SK-N-SH treated with all-trans-retinoic acid at 6 μM for 48 hours (cell line): Measurements from ENCODE around the gene ABHD4.

Experiments used
- ATAC-seq: fragments of 200-7000 bp; cut with Tn5 transposase; 3 replicates; pipeline ENCODE4 v1.9.1; 2020; ENCODE audit warnings: mild to moderate bottlenecking, moderate library complexity
- ARNTL ChIP-seq: fragments of 450-650 bp; formaldehyde crosslinking; IDR thresholded peaks from 2 replicates; pipeline ENCODE4 v1.5.0; 2020; ENCODE audit warnings: low read depth, mild to moderate bottlenecking, moderate library complexity, borderline replicate concordance
- BACH2 ChIP-seq: fragments of 250-450 bp; sonication (Bioruptor Pico); IDR thresholded peaks from 2 replicates; pipeline ENCODE4 v1.9.0; 2021; ENCODE audit warnings: mild to moderate bottlenecking, borderline replicate concordance
- CSDC2 ChIP-seq: fragments of 250-450 bp; sonication (Bioruptor Pico); IDR thresholded peaks from 2 replicates; pipeline ENCODE4 v1.5.0; 2020; ENCODE audit warnings: mild to moderate bottlenecking, moderate library complexity
- CSRNP3 ChIP-seq: fragments of 250-450 bp; sonication (Bioruptor Pico); IDR thresholded peaks from 2 replicates; pipeline ENCODE4 v1.5.1; 2021; ENCODE audit warnings: mild to moderate bottlenecking, moderate library complexity
- ESRRG ChIP-seq: fragments of 250-450 bp; sonication (Bioruptor Pico); IDR thresholded peaks from 2 replicates; pipeline ENCODE4 v1.6.1; 2021; ENCODE audit warnings: mild to moderate bottlenecking
- GLIS3 ChIP-seq: fragments of 250-450 bp; sonication (Bioruptor Pico); IDR thresholded peaks from 2 replicates; pipeline ENCODE4 v1.5.0; 2020; ENCODE audit warnings: mild to moderate bottlenecking, moderate library complexity
- OSR1 ChIP-seq: fragments of 250-450 bp; sonication (Bioruptor Pico); IDR thresholded peaks from 2 replicates; pipeline ENCODE4 v1.8.0; 2022; ENCODE audit warnings: moderate library complexity, mild to moderate bottlenecking, inconsistent platforms
- PATZ1 ChIP-seq: fragments of 250-450 bp; sonication (Bioruptor Pico); IDR thresholded peaks from 2 replicates; pipeline ENCODE4 v1.8.0; 2020; ENCODE audit warnings: mild to moderate bottlenecking, moderate library complexity, borderline replicate concordance
- POU6F1 ChIP-seq: fragments of 250-450 bp; sonication (Bioruptor Pico); IDR thresholded peaks from 2 replicates; pipeline ENCODE4 v1.8.0; 2021; ENCODE audit warnings: low read depth, mild to moderate bottlenecking, moderate library complexity, borderline replicate concordance
- PPARA ChIP-seq: fragments of 250-450 bp; sonication (Bioruptor Pico); IDR thresholded peaks from 2 replicates; pipeline ENCODE4 v1.5.0; 2020; ENCODE audit warnings: mild to moderate bottlenecking, borderline replicate concordance
- RARB ChIP-seq: fragments of 250-450 bp; sonication (Bioruptor Pico); IDR thresholded peaks from 2 replicates; pipeline ENCODE4 v1.8.0; 2021; ENCODE audit warnings: mild to moderate bottlenecking, moderate library complexity
- SNAI2 ChIP-seq: fragments of 250-450 bp; sonication (Bioruptor Pico); IDR thresholded peaks from 2 replicates; pipeline ENCODE4 v1.5.0; 2020; ENCODE audit warnings: mild to moderate bottlenecking, moderate library complexity
- TCF4 ChIP-seq: fragments of 250-450 bp; sonication (Bioruptor Pico); IDR thresholded peaks from 2 replicates; pipeline ENCODE4 v1.8.0; 2021; ENCODE audit warnings: mild to moderate bottlenecking, moderate library complexity, borderline replicate concordance
- TOX ChIP-seq: fragments of 250-450 bp; sonication (Bioruptor Pico); IDR thresholded peaks from 2 replicates; pipeline ENCODE4 v1.8.0; 2021; ENCODE audit warnings: mild to moderate bottlenecking, moderate library complexity, borderline replicate concordance
- ZC3H10 ChIP-seq: fragments of 250-450 bp; sonication (Bioruptor Pico); IDR thresholded peaks from 2 replicates; pipeline ENCODE4 v1.5.1; 2021; ENCODE audit warnings: mild to moderate bottlenecking, moderate library complexity
- ZFP3 ChIP-seq: fragments of 250-450 bp; sonication (Bioruptor Pico); IDR thresholded peaks from 2 replicates; pipeline ENCODE4 v1.5.0; 2020; ENCODE audit warnings: mild to moderate bottlenecking, moderate library complexity
- ZNF8 ChIP-seq: fragments of 450-650 bp; formaldehyde crosslinking; IDR thresholded peaks from 2 replicates; pipeline ENCODE4 v1.5.0; 2020; ENCODE audit warnings: mild to moderate bottlenecking, moderate library complexity
- TF ChIP-seq, protein P1 (sequence below): fragments of 250-450 bp; sonication (Bioruptor Pico); IDR thresholded peaks from 2 replicates; pipeline ENCODE4 v1.5.0; 2020; ENCODE audit warnings: mild to moderate bottlenecking, moderate library complexity

ABHD4 gene

GRCh38 chr14:22557846-22558220 lies 40.3 kb upstream of the ABHD4 start:
- ATAC-seq = no peak
- TF ChIP-seq OSR1 (CRISPR knock-in tag) (no peak), SNAI2 (CRISPR knock-in tag) (no peak), CSRNP3 (CRISPR knock-in tag) (no peak)

- no peak for ATAC-seq
- no peak for TF ChIP-seq TCF4
- TF ChIP-seq ZNF8 (CRISPR knock-in tag) = no peak
- TF ChIP-seq, protein P1, sequence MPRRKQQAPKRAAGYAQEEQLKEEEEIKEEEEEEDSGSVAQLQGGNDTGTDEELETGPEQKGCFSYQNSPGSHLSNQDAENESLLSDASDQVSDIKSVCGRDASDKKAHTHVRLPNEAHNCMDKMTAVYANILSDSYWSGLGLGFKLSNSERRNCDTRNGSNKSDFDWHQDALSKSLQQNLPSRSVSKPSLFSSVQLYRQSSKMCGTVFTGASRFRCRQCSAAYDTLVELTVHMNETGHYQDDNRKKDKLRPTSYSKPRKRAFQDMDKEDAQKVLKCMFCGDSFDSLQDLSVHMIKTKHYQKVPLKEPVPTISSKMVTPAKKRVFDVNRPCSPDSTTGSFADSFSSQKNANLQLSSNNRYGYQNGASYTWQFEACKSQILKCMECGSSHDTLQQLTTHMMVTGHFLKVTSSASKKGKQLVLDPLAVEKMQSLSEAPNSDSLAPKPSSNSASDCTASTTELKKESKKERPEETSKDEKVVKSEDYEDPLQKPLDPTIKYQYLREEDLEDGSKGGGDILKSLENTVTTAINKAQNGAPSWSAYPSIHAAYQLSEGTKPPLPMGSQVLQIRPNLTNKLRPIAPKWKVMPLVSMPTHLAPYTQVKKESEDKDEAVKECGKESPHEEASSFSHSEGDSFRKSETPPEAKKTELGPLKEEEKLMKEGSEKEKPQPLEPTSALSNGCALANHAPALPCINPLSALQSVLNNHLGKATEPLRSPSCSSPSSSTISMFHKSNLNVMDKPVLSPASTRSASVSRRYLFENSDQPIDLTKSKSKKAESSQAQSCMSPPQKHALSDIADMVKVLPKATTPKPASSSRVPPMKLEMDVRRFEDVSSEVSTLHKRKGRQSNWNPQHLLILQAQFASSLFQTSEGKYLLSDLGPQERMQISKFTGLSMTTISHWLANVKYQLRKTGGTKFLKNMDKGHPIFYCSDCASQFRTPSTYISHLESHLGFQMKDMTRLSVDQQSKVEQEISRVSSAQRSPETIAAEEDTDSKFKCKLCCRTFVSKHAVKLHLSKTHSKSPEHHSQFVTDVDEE (CRISPR knock-in tag) = no peak
- TF ChIP-seq SNAI2 (CRISPR knock-in tag) = no peak
- no peak for TF ChIP-seq RARB
- TF ChIP-seq CSDC2 (CRISPR knock-in tag) = no peak
Observed at GRCh38 chr14:22558221-22558913, 39.7 kb upstream of the ABHD4 start.

DNA sequence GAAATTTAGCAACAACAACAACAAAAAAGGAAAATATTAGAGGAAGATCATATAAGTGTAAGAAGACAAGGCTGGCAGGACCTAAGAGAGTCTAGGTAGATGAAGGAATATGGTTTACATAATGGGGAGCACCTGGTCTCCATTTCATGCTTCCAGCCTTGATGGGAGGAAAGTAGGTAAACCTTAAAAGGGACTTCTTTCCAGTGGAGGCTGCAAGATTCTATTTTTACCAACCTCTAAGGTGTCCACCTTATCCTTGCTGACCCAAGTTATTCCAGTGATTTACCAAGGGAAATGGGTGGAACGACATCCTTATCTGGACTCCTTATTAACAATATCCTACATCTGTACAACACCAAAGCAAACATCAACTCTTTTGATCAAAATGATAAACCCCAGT lies 39.1 kb upstream of the ABHD4 start:
- no peak for ATAC-seq
- TF ChIP-seq TCF4 = no peak
- no peak for TF ChIP-seq ARNTL (CRISPR knock-in tag)
- no peak for TF ChIP-seq ZC3H10 (CRISPR knock-in tag)
- TF ChIP-seq POU6F1 (CRISPR knock-in tag) = no peak
- TF ChIP-seq PPARA (CRISPR knock-in tag) = no peak
- TF ChIP-seq RARB = no peak

- TF ChIP-seq GLIS3 (CRISPR knock-in tag) (no peak), CSRNP3 (CRISPR knock-in tag) (no peak), SNAI2 (CRISPR knock-in tag) (no peak), PPARA (CRISPR knock-in tag) (no peak), BACH2 (CRISPR knock-in tag) (no peak), TCF4 (no peak), ZC3H10 (CRISPR knock-in tag) (no peak), ZFP3 (CRISPR knock-in tag) (no peak), ARNTL (CRISPR knock-in tag) (no peak), ESRRG (no peak), PATZ1 (CRISPR knock-in tag) (no peak), OSR1 (CRISPR knock-in tag) (no peak), RARB (no peak), ZNF8 (CRISPR knock-in tag) (no peak), TOX (CRISPR knock-in tag) (no peak)
- TF ChIP-seq, protein P1 (CRISPR knock-in tag) = no peak
- no peak for ATAC-seq
Observed at GRCh38 chr14:22560662-22561365, 37.3 kb upstream of the ABHD4 start.
